ENCODE data around the gene PECR.

DNA sequence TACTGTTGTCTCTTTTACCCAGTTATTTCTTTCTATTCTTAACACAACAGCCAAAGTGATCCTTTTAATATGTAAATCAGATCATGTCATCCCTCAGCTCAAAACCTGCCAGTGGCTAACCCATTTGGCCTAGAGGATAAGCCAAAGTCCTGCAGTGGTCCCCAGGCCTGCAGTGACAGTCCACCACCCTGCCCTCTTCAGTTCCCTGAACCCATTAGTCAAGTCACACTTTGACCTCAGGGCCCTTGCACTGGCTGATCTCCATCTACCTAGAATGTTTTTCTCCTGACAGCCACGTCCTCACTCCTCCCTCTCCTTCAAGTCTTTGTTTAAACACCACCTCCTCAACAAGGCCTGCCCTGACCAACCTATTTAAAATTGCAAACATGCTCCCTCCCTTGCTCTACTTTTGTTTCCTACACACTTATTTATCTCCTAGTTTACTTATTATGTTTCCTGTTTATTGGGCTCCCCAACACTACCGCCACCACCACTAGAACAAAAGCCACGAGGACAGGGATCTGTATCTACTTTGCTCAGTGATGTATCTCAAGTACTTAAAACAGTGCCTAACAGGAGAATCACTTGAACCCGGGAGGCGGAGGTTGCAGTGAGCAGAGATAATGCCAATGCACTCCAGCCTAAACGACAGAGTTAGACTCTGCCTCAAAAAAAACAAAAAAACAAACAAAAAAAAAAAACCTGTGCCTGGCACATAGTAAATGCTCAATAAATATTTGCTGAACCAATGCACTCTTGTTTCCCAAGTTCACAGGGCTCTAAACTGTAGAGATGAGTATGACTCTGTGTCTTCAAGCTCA is 77.5 kb downstream of the PECR start:
- no peak for TF ChIP-seq RFX7 (CRISPR knock-in tag; IDR thresholded peaks at IDR 0.05)
- TF ChIP-seq, protein P1, sequence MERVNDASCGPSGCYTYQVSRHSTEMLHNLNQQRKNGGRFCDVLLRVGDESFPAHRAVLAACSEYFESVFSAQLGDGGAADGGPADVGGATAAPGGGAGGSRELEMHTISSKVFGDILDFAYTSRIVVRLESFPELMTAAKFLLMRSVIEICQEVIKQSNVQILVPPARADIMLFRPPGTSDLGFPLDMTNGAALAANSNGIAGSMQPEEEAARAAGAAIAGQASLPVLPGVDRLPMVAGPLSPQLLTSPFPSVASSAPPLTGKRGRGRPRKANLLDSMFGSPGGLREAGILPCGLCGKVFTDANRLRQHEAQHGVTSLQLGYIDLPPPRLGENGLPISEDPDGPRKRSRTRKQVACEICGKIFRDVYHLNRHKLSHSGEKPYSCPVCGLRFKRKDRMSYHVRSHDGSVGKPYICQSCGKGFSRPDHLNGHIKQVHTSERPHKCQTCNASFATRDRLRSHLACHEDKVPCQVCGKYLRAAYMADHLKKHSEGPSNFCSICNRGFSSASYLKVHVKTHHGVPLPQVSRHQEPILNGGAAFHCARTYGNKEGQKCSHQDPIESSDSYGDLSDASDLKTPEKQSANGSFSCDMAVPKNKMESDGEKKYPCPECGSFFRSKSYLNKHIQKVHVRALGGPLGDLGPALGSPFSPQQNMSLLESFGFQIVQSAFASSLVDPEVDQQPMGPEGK (CRISPR knock-in tag; IDR thresholded peaks at IDR 0.05; ENCODE audit: borderline replicate concordance), result no peak
- TF ChIP-seq, protein P2, sequence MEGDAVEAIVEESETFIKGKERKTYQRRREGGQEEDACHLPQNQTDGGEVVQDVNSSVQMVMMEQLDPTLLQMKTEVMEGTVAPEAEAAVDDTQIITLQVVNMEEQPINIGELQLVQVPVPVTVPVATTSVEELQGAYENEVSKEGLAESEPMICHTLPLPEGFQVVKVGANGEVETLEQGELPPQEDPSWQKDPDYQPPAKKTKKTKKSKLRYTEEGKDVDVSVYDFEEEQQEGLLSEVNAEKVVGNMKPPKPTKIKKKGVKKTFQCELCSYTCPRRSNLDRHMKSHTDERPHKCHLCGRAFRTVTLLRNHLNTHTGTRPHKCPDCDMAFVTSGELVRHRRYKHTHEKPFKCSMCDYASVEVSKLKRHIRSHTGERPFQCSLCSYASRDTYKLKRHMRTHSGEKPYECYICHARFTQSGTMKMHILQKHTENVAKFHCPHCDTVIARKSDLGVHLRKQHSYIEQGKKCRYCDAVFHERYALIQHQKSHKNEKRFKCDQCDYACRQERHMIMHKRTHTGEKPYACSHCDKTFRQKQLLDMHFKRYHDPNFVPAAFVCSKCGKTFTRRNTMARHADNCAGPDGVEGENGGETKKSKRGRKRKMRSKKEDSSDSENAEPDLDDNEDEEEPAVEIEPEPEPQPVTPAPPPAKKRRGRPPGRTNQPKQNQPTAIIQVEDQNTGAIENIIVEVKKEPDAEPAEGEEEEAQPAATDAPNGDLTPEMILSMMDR (IDR thresholded peaks at IDR 0.05 in 2 of 3, conservative IDR thresholded peaks at IDR 0.05 in 1 of 3; ENCODE audit: insufficient read depth in 2 of 3, low read depth in 1 of 3, low read length in 3 of 3), result no peak
- no peak for TF ChIP-seq CBX5 (IDR thresholded peaks at IDR 0.05; ENCODE audit: borderline replicate concordance, low read depth)
- no peak for TF ChIP-seq NR1H2 (CRISPR knock-in tag; IDR thresholded peaks at IDR 0.05)
- TF ChIP-seq NCOR1 (IDR thresholded peaks at IDR 0.05), result no peak
- no peak for TF ChIP-seq ZC3H8 (IDR thresholded peaks at IDR 0.05)
- TF ChIP-seq, protein P3, sequence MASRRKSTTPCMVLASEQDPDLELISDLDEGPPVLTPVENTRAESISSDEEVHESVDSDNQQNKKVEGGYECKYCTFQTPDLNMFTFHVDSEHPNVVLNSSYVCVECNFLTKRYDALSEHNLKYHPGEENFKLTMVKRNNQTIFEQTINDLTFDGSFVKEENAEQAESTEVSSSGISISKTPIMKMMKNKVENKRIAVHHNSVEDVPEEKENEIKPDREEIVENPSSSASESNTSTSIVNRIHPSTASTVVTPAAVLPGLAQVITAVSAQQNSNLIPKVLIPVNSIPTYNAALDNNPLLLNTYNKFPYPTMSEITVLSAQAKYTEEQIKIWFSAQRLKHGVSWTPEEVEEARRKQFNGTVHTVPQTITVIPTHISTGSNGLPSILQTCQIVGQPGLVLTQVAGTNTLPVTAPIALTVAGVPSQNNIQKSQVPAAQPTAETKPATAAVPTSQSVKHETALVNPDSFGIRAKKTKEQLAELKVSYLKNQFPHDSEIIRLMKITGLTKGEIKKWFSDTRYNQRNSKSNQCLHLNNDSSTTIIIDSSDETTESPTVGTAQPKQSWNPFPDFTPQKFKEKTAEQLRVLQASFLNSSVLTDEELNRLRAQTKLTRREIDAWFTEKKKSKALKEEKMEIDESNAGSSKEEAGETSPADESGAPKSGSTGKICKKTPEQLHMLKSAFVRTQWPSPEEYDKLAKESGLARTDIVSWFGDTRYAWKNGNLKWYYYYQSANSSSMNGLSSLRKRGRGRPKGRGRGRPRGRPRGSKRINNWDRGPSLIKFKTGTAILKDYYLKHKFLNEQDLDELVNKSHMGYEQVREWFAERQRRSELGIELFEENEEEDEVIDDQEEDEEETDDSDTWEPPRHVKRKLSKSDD (conservative IDR thresholded peaks at IDR 0.05; ENCODE audit: low read length), result no peak
- TF ChIP-seq POU5F1 (IDR thresholded peaks at IDR 0.05; ENCODE audit: borderline replicate concordance, low read depth, low read length, partially characterized antibody), result no peak
- TF ChIP-seq ZFP30 (CRISPR knock-in tag; IDR thresholded peaks at IDR 0.05; ENCODE audit: borderline replicate concordance), result no peak
- TF ChIP-seq, protein P4, sequence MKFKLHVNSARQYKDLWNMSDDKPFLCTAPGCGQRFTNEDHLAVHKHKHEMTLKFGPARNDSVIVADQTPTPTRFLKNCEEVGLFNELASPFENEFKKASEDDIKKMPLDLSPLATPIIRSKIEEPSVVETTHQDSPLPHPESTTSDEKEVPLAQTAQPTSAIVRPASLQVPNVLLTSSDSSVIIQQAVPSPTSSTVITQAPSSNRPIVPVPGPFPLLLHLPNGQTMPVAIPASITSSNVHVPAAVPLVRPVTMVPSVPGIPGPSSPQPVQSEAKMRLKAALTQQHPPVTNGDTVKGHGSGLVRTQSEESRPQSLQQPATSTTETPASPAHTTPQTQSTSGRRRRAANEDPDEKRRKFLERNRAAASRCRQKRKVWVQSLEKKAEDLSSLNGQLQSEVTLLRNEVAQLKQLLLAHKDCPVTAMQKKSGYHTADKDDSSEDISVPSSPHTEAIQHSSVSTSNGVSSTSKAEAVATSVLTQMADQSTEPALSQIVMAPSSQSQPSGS (CRISPR knock-in tag; IDR thresholded peaks at IDR 0.05), result no peak
